A204.1 (cell line): ENCODE data around the gene CYP2A7.
"Not testable (repeated sequence)": the region's sequence is repeated elsewhere in the genome, so short reads cannot be mapped to it uniquely, and the experiment has no call there.

Experiments used
- FAIRE-seq: peaks from 2 replicates; lab custom pipeline; 2012; peaks lifted over from hg19 to GRCh38; lab: Jason Lieb, UNC

CYP2A7 gene

DNA sequence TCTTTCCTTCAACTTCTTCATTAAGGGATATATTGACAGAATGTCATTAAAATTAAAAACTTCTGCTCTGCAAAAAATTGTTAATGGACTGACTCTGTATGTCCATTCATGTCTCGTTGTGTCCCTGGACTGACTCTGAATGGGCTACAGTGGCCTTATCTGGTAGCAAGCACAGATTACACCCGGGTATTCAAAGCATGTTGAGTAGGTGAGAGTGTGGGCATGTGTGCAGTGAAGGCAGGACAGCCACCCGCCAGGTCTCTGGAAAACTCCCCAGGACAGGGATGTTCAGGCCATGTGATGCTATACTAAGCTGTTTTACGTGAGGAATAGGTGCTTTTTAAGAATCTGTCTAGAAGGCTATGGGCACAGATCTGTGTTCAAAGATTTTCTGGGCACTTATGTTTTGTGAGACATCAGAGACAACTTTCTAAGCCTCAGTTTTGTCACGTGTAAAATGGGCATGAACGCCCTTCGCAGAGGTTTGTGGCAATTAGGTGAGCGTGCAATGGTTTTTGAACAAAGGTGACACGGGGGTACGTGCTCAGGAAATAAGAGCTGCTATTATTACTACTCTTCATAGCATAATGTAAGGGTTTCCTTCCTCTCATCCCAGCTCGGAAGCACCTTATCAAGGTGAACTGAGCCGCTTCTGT lies 38.9 kb downstream of the CYP2A7 start:
- FAIRE-seq: not testable (repeated sequence)

DNA sequence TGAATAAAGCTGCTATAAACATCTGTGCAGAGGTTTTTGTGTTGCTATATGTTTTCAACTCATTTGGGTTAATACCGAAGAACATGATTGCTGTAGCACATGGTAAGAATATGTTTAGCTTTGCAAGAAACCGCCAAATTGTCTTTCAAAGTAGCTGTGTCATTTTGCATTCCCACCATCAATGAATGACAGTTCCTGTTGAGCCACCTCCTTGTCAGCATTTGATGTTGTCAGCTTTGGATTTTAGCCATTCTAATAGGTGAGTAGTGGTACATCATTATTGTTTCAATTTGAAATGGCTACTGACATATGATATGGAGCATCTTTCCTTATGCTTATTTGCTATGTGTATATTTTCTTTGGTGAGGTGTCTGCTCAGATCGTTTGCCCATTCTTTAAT lies 40.0 kb downstream of the CYP2A7 start:
- FAIRE-seq: not testable (repeated sequence)

DNA sequence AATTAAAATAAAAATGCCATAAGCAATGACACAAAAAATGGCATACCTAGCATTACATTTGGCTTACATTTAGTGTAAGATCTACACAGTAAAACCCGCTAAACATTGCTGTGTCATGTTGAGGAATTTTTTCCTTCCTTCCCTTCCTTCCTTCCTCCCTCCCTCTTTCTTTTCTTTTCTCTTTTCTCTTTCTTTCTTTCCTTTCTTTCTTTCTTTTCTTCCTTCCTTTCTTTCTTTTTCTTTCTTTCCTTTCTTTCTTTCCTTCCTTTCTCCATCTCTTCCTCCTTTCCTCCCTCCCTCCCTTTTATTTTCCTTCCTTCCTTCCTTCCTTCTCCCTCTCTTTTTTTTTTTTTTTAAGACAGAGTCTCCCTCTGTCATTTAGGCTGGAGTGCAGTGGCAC lies 43.6 kb downstream of the CYP2A7 start:
- not testable (repeated sequence) for FAIRE-seq

DNA sequence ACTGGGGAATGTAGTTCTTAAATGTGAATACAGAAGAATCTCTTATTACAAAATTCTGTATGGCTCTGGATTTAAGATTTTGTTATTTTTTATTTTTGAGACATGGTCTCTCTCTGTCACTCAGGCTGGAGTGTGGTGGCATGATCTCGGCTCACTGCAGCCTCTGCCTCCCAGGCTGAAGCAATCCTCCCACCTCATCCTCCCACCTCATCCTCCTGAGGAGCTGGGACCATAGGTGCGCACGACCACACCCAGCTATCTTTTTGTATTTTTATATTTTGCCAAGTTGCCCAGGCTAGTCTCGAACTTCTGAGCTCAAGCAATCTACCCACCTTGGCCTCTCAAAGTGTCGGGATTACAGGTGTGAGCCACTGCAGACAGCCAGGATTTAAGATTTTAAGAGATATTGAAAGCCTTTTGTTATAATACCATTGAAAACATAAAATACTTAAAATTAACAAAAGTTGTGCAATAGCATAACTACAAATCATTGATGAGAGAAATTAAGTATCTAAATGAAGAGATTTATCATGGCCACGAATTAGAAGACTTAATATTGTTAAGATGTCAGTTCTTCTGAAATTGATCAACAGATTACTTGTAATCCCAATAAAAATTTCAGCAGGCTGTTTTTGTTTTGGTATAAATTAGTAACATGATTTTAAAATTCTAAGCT lies 45.1 kb downstream of the CYP2A7 start:
- FAIRE-seq: no peak

DNA sequence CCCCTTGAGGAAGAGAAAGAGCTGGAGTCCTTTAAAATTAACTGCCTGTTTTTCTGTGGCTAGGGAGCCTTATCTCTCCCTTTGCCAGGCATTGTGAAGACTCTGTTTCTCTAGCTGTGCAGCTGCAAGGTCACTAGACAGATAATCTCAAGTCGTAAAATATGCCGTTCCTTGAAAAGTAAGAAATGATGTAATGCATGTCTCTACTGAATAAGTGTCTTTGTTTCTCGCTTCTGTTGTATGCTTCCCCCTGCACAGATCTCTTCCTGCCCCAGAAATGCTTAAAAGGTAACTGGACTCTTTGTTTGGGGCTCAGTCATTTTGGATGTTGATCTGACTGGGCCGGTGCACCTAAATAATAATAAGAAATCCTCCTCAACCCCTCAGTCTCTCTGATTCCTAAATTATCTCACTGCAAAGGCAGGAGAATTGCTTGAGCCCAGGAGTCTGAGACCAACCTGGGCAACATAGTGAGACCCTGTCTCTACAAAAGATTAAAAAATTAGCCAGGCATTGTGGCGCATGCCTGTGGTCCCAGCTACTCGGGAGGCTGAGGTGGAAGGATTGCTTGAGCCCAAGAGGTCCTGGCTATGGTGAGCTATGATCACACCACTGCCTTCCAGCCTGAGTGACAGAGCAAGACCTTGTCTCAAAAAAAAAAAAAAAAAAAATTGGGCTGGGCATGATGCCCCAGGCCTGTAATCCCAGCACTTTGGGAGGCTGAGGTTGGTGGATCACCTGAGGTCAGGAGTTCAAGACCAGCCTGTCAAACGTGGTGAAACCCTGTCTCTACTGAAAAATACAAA lies 48.1 kb downstream of the CYP2A7 start:
- not testable (repeated sequence) for FAIRE-seq

DNA sequence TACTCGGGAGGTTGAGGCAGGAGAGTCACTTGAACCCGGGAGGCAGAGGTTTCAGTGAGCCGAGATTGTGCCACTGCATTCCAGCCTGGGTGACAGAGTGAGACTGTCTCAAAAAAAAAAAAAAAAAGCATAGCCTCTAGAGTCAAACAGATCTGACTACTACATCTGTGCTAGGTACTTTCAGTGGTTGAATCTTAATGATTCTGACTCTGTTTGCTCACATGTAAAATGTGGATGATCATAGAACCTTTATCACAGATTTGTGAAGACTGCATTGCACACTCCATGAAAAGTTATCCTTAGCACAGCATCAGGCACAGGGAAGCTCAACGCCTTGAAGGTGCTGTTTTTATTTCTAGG lies 49.6 kb downstream of the CYP2A7 start:
- FAIRE-seq: not testable (repeated sequence)

DNA sequence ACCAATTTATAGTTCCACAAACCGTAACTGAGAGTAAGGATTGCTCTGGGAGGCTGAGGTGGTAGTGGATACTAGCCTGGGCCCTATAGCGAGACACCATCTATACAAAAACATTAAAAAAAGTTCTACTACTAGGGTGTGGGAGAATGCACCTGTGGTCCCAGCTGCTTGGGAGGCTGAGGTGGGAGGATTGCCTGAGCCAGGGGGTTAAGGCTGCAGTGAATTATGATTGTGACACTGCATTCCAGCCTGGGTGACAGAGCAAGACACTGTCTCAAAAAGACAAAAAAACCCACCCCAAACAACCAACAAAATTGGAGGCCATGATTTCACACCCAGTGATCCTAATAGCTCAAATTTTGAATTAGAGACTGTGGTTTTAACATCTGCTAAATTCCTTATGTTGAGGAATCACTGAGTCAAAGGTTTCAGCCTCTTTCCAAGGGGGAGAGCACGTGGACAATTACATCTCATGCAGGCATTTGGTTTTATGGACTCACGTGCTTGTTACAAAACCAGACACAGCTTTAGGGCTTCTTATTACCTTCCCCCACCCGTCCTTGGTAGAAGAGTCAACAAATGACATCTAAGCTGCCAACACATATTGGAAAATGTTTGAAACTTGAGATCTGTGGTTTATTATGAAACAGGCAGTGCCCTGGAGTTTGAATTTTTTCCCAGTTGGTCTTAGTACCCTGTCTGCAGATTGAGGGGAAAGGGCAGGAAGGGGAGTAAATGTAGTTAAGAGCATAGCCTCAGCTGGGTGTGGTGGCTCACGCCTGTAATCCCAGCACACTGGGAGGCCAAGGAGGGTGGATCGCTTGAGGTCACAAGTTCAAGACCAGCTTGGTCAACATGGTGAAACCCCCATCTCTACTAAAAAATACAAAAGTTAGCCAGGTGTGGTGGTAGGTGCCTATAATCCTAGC lies 50.3 kb downstream of the CYP2A7 start:
- no peak for FAIRE-seq

DNA sequence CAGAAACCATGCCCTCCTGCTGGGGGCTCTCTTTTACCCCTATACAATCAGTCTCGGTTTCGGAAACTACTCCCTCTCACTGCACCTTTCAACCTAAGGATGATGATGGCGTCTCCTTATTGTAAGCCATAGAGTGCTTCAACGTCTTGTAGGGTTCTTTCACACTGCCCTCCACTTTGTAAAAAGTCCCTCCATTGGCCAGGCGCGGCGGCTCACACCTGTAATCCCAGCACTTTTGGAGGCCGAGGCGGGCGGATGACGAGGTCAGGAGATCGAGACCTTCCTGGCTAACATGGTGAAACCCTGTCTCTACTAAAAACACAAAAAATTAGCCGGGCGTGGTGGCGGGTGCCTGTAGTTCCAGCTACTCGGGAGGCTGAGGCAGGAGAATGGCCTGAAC lies 51.3 kb downstream of the CYP2A7 start:
- FAIRE-seq: not testable (repeated sequence)

DNA sequence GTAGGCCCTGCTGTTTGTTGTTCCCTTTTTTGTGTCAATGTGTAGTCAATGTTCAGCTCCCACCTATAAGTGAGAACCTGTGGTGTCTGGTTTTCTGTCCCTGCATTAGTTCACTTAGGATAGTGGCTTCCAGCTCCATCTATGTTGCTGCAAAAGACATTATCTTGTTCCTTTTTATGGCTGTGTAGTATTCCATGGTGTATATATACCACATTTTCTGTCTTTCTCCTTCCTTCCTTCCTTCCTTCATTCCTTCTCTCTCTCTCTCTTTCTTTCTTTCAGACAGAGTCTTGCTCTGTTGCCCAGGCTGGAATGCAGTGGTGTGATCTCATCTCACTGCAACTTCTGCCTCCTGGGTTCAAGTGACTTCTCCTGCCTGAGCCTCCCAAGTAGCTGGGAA lies 52.8 kb downstream of the CYP2A7 start:
- FAIRE-seq: no peak

DNA sequence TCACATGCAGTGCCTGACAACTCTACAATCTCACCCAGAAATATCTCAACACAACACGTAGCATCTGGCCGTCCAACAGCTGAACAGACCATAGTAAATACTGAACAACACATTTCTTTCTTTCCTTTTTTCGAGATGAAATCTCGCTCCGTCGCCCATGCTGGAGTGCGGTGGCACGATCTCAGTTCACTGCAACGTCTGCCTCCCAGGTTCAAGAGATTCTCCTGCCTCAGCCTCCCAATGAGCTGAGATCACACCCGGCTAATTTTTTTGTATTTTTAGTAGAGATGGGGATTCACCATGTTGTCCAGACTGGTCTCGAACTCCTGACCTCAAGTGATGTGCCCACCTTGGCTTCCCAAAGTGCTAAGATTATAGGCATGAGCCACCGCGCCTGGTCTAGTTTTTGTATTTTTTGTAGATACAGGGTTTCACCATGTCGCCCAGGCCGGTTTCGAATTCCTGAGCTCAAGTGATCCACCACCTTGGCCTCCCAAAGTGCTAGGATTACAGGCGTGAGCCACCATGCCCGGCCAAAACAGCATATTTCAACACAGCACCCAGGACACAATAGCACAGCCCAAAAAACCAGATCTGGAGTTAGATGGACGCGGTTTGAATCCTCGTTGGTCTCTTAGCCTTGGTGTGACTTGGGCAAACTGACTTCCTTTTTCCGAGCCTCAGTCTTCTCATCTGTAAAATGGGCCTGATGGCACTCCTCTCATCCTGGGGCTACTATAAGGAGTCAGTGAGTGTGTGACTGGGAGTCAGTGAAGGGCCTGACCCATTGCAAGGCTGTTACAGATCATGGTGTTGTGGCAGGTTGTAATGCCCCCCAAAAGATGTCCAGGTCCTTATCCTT lies 54.4 kb downstream of the CYP2A7 start:
- FAIRE-seq: no peak

DNA sequence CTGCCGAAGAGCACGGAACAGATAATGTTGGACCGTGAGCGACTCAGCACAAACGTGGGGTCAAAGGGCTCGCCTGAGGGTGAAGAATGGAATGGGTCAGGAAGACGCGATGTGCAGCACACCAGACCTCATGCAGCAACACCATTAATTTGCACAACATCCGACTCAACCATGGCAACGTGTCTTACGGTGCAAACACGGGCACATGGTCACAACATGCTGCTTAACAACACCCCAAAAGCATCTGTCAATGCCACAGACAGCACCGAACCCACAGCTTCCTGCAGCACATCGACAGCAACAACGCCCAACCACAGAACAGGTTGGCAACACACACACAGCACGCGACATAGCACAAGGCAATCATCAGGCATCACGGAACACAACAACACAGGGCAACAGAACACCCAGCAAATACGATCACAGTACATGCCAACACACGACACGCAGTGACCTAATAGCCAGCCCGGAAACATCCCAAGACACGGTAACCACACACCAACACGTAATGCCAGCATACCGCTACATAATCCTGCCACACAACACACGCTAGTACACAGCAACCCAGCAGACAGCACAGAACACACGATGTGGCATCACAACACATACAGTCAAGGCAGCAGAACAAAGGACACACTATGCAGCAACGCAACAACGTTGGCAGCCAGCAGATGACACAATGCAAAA lies 55.2 kb downstream of the CYP2A7 start:
- not testable (repeated sequence) for FAIRE-seq

DNA sequence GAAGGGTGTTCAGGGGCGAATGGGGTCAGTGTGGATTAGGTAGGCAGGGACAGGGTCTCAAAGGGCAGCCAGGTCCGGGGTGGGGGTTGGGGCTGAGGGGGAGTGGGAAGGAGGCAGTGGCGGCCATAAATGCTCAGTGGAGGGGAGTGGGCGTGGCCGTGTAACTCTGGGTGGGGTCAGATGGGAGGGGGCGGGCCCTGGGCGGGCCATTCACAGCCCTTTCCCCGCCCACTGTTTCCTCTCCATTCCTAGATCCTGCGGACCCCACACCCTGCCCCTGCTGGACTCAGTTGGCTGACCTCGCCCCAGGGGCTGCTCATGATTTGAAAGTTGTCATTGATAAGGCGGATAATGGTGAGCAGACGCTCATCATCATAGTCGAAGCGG lies 55.7 kb downstream of the CYP2A7 start:
- FAIRE-seq: not testable (repeated sequence)

DNA sequence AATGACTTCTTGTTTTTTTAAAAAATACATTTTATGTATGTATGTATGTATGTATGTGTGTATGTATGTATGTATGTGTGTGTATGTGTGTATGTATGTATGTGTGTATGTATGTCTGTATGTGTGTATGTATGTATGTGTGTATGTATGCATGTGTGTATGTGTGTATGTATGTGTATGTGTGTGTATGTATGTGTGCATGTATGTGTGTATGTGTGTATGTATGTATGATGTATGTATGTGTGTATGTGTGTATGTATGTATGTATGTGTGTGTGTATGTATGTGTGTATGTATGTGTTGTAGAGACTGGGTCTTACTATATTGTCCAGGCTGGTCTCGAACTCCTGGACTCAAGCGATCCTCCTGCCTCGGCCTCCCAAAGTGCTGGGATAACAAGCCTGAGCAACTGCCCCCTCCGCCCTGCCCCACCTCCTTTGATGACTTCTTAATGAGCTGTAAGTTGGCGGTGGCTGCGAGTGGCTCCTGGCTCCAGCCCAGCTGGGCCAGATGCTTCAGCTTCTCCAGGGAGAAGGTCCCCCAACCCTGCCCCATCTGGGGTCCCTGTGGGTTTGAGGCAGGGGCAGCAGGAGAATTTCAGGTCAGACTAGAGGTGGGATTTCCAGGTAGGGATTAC lies 56.5 kb downstream of the CYP2A7 start:
- FAIRE-seq: not testable (repeated sequence)
